Measurements from ENCODE around the gene TNFRSF13B.

Gene TNFRSF13B

GRCh38 chr17:16953841-16954240 lies 18.1 kb downstream of the TNFRSF13B start:
- DNase-seq, result no peak

DNA sequence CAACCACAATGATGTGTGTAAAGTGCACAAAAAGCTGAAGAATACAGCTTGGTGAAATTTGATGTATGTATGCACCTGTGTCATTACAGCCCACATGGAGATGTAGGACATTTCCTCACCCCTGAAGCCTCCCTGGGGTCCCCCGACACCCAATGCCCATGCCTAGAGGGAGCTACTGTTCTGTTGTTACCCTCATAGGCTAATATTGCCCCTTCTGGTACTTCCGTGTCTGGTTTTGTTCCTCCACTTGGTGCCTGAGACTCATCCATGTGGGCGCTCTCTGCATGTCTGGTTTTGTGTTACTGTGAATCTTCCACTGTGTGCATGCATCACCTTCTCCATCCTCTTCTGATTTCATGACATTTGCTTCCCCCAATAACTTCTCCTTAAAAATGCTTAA lies 18.6 kb downstream of the TNFRSF13B start:
- no peak for DNase-seq

DNA sequence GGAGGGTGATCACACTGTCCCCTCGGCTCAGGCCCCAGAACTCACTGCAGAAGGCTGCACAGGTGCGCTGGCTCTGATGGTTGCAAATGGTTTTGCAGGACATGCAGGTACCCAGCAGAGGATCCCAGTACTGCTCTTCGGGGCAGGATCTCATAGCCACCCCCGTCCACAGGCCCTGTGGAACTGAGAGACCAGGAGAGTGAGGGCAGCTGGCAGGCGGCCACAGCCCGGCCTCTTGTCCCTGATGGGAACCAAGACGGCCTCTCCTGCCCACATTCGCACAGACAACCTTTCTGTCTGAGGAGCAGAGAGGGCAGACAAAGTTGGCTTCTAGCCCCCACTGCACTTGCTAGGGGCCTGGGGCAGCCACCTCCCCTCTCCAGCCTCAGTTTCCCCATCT lies 19.5 kb downstream of the TNFRSF13B start:
- DNase-seq, result no peak

GRCh38 chr17:16950488-16950887 lies 21.4 kb downstream of the TNFRSF13B start:
- DNase-seq, result no peak

DNA sequence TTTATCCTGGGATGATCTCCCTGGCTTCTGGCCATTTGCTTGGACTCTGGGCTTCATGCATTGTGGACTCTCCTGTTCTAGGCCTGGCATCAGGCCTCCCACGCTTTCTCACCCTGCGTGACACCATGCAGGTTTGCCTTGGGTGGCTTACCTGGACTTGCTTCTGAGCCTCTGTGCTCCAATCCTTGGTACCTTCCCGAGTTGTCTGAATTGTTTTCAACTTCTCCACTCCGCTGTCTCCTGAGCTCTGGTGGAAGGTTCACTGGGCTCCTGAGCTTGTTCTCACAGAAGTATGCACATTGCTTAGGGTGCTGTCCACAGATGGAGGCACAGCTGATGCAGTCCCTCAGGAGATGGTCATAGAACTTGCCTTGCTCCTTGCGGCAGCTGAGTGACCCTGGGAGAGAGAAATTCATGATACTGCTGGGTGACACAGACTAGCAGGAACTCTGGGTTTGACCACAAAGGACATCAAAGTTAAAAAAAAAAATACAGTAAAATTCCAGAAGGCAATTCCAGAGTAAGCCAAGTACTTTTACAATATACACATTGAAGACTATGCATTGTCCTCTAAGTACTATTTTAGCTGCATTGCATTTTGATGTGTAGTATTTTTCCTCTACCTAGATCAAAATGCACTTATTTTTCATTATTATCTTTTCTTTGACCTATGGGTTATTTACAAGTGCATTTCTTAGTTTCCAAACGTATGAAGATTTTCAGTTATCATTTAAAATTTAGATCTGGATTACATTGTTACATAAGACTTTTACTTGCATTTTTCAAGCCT lies 23.1 kb downstream of the TNFRSF13B start:
- DNase-seq, result no peak

DNA sequence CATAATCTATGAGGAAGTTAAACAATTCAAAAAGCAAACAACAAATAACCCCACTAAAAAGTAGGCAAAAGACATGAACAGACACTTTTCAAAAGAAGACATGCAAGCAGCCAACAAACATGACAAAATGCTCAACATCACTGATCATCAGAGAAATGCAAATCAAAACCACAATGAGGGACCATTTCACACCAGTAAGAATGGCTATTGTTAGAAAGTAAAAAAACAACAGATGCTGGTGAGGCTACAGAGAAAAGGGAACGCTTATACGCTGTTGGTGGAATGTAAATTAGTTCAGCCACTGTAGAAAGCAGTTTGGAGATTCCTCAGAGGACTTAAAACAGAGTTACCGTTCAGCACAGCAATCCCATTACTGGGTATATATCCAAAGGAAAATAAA lies 24.4 kb downstream of the TNFRSF13B start:
- DNase-seq, result no peak

DNA sequence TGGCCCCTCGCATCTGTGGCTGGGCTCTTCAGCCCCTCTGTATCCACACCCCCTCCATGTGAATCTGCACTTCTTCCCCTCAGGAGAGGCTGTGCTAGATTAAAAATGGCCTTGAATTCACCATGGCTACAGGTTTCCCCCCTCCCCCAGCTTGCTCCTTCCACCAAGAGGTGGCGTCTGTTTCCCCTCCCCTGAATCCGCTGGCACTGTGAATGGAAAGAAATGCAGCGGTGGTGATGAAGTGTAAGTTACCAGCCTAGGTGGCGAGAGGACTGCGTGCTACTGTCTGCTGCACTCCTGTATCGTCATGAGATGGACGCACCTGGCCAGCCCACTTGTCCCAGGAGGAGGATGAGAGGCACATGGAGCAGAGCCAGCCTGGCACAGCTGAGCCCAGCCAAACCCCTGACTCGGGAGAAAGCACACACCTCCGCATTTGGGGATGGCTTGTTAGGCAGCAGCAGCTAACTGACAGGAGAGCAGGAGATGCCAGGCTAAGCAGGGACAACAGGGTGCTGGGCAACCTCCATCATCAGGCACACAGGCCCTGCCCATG lies 26.2 kb downstream of the TNFRSF13B start:
- no peak for DNase-seq

- DNase-seq, result no peak
Measured at GRCh38 chr17:16945136-16945482, 26.8 kb downstream of the TNFRSF13B start.

DNA sequence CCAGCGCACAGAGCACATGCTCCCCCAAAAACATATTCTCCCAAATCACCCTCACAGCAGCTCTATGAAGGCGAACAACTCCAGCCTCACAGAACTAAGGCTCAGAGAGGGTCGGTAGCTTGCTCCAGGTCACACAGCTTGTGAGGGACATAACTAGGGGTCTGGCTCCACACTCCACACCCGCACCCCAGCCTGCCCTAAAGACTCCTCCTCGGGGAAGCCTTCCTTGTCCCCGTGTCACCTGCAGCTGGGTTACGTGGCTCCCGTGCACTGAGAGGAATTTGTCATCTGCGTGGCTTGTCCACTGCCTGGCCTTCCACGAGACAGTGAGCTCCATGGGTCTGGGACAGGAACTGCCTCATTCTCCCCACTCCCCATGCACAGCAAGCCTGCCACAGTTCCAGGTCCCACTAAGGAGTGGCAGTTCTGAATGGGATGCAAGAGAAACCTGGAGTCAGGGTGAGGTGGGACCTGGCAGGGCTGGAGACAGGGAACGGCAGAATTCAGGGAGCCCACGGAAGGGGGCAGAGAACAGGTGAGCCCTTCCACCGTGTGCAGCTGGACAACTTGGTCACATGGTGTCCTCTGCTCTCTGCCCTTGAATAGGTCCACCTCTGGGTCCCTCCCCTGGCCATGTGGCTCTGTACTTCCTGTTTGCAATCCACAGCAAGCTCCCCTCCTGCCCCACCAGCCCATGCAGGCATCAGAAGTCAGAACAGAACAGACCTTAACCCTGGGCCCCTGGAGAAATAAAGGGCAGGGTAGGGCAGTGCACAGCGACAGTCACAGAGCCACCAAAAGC lies 27.4 kb downstream of the TNFRSF13B start:
- DNase-seq, result no peak

- no peak for DNase-seq
Measured at GRCh38 chr17:16943541-16944333, 28.2 kb downstream of the TNFRSF13B start.

- no peak for DNase-seq
Measured at GRCh38 chr17:16943032-16943352, 28.9 kb downstream of the TNFRSF13B start.

- no peak for DNase-seq
Measured at GRCh38 chr17:16942141-16943031, 29.5 kb downstream of the TNFRSF13B start.

- no peak for DNase-seq
Measured at GRCh38 chr17:16941072-16942036, 30.6 kb downstream of the TNFRSF13B start.

GRCh38 chr17:16940116-16940881 lies 31.6 kb downstream of the TNFRSF13B start:
- no peak for DNase-seq

DNA sequence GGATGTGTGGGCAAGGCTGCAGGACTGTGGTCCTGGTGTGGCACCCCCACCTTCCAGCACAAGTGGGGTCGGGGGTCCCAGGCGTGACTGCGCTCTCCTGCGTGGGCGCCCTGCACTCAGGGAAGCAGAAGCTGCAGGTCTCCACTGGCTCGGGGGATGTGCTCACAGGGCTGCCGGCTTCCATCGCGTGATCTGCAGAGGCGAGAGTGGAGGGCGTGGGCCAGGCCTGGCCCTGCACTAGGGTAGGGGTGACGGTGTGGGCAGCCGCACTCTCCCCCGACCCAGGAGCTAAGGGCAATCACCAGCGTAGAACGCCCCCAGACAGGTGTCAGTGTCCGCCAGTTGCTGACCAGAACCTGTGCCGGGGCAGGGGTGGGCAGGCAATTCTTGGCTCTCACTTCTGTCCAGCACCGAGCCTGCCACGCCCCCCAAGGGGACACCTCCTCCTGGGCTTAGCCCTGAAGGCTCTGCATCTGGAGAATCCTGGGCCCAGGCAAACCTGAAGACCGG lies 32.3 kb downstream of the TNFRSF13B start:
- DNase-seq, result no peak

GRCh38 chr17:16939208-16939576 lies 32.7 kb downstream of the TNFRSF13B start:
- DNase-seq, result no peak

GRCh38 chr17:16938496-16939207 lies 33.3 kb downstream of the TNFRSF13B start:
- no peak for DNase-seq

GRCh38 chr17:16938031-16938430 lies 33.9 kb downstream of the TNFRSF13B start:
- DNase-seq, result no peak

DNA sequence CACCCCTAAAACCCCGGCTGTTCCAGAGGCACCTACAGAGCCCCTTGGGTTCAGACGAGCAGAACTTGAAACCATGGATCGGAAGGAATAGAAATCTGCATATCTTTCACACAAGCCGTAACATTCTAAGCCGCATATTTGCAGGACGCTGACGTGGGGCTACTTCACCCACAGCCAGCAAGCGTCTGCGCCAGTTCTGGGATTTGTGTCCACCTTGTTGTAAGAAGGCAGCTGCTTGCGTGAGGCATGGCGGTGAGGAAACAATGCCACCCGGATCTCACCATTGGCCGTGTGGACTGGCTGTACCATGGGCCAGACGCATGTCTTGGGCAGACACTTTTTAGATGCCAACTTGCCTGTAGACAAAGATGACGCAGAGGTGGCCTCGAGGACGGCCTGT lies 34.5 kb downstream of the TNFRSF13B start:
- DNase-seq, result no peak
